Kidney (tissue), 14 donors: Measurements from ENCODE around the gene NSF. TPM values are rescaled to one million over a fixed set of nuclear protein-coding genes. Genes with fewer than 3 reads are reported as not detected.

Experiments
- DNase-seq, 5 donors: peaks; one replicate each; pipeline ENCODE4 v3.0.0-alpha.2; 2013 to 2020
- FAIRE-seq: peaks from 2 replicates; lab custom pipeline; 2012; peaks lifted over from hg19 to GRCh38; lab: Jason Lieb, UNC
- H3K27ac ChIP-seq, 2 donors: one replicate each; pipeline ENCODE4 v1.7.0; 2013; ENCODE audit warnings: low read depth in 2 of 2, low read length in 2 of 2, inconsistent platforms in 1 of 2
- H3K27me3 ChIP-seq: one replicate; pipeline ENCODE4 v1.7.1; 2013; ENCODE audit warnings: low read length, inconsistent platforms; ENCODE audit not compliant: control insufficient read depth, insufficient read depth
- H3K36me3 ChIP-seq, 3 donors: one replicate each; pipeline versions ENCODE4 v1.7.0 to v1.7.1; 2013; ENCODE audit warnings: low read length in 3 of 3, control low read depth in 1 of 3, inconsistent platforms in 1 of 3; ENCODE audit not compliant: insufficient read depth in 3 of 3, control insufficient read depth in 2 of 3
- H3K4me1 ChIP-seq, 3 donors: one replicate each; pipeline versions ENCODE4 v1.7.0 to v1.7.1; 2013; ENCODE audit warnings: low read length in 3 of 3, inconsistent platforms in 1 of 3, low read depth in 1 of 3; ENCODE audit not compliant: control insufficient read depth in 2 of 3, insufficient read depth in 2 of 3
- H3K4me3 ChIP-seq, 3 donors: one replicate each; pipeline versions ENCODE4 v1.7.0 to v1.8.1; 2013; ENCODE audit warnings: low read length in 3 of 3, control low read depth in 1 of 3, inconsistent platforms in 1 of 3
- H3K9ac ChIP-seq, 3 donors: one replicate each; pipeline versions ENCODE4 v1.7.0 to v1.7.1; 2013; ENCODE audit warnings: low read length in 3 of 3, control low read depth in 1 of 3, inconsistent platforms in 1 of 3
- H3K9me3 ChIP-seq, 3 donors: one replicate each; pipeline versions ENCODE4 v1.7.0 to v1.7.1; 2013; ENCODE audit warnings: low read length in 3 of 3, control low read depth in 1 of 3, inconsistent platforms in 1 of 3; ENCODE audit not compliant: control insufficient read depth in 2 of 3, insufficient read depth in 1 of 3
- intact Hi-C: fragments of 100-400 bp; cut with DNase I; formaldehyde crosslinking; loops from one replicate; pipeline ENCODE4 v1.11.1; 2022
- polyA plus RNA-seq: library from polyadenylated mRNA; stranded (reverse); fragments of 350-450 nt; fragmentation: Illumina TruSeq; extraction: RNeasy Lipid Tissue Mini Kit (QIAGEN cat#74804); gene quantifications from one replicate; pipeline ENCODE4 v1.2.3, GENCODE V29; 2014; ENCODE audit warnings: low read depth, low replicate concordance; ENCODE audit not compliant: insufficient read depth
- total RNA-seq: library from RNA; stranded (reverse); fragmentation: NEBNext Ultra II Directional; extraction: Animal tissue kit (Norgen Biotek cat#: 25700); gene quantifications from one replicate; pipeline ENCODE4 v1.2.1, GENCODE V29; 2021
- TF ChIP-seq, protein P1 (sequence below): IDR thresholded peaks from 3 replicates; pipeline ENCODE4 v1.5.1; 2012; ENCODE audit warnings: mild to moderate bottlenecking, moderate library complexity, borderline replicate concordance; ENCODE audit not compliant: insufficient read depth; ENCODE audit errors: extremely low read depth
- donor health status: control.
- donor health status: control.
- donor health status: control.
- donor health status: control.
- donor health status: control.
- donor health status: DM: yes; HTN: yes; CAD: no.
- donor health status: Normal renal cell carcinoma (clear cell type).

NSF gene
- total and polyA plus RNA-seq, 2 donors from 2014 or later = 14.2 to 52.4 TPM

DNA sequence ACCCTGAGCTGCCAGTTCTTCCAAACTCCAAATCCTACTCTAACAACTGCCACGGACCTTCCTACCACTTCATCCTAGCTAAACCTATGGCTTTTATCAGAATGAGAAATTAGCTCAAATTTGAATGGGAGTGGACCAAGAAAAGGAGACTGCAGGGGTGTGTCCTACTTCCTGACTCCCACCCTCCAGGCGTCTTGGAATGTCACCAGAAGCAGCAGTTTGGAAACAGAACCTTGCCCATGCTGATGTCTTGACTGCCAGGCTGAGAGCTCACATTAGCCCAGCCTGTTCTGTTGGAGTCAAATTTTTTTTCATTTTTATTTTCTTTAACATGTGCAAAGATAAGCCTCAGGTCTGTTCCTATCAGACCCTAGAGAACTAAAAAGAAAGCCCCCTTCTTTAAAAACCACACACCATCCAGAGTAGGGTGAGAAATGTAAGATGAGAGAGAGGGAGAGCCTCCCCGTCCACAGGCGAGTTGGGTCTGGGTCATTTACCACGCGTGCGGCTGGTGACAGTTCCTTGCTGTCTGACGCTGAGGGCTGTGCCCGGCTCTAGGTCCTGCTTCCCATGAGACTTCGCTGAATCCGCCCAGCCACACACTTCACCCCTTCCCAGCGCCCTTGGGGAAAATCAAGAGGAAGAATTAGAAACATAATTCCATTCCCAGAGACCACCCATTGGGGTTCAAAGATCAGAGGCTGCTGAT lies 173.7 kb downstream of the NSF start:
- H3K36me3 ChIP-seq = no peaks in the 10 kb centered on the region
- no peak overlapping the region for H3K9ac ChIP-seq
- intact Hi-C loops = no loop called here
- DNase-seq = no peak
- no peaks in the 10 kb centered on the region for H3K27me3 ChIP-seq
- H3K9me3 ChIP-seq = no peaks in the 10 kb centered on the region
- peaks cover 0 to 3% (median 0%) of the 10 kb centered on the region in 3 donors for H3K4me1 ChIP-seq
- H3K4me3 ChIP-seq = no peak overlapping the region
- TF ChIP-seq, protein P1, sequence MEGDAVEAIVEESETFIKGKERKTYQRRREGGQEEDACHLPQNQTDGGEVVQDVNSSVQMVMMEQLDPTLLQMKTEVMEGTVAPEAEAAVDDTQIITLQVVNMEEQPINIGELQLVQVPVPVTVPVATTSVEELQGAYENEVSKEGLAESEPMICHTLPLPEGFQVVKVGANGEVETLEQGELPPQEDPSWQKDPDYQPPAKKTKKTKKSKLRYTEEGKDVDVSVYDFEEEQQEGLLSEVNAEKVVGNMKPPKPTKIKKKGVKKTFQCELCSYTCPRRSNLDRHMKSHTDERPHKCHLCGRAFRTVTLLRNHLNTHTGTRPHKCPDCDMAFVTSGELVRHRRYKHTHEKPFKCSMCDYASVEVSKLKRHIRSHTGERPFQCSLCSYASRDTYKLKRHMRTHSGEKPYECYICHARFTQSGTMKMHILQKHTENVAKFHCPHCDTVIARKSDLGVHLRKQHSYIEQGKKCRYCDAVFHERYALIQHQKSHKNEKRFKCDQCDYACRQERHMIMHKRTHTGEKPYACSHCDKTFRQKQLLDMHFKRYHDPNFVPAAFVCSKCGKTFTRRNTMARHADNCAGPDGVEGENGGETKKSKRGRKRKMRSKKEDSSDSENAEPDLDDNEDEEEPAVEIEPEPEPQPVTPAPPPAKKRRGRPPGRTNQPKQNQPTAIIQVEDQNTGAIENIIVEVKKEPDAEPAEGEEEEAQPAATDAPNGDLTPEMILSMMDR = no peak
- FAIRE-seq = no peak
- no peak overlapping the region for H3K27ac ChIP-seq

DNA sequence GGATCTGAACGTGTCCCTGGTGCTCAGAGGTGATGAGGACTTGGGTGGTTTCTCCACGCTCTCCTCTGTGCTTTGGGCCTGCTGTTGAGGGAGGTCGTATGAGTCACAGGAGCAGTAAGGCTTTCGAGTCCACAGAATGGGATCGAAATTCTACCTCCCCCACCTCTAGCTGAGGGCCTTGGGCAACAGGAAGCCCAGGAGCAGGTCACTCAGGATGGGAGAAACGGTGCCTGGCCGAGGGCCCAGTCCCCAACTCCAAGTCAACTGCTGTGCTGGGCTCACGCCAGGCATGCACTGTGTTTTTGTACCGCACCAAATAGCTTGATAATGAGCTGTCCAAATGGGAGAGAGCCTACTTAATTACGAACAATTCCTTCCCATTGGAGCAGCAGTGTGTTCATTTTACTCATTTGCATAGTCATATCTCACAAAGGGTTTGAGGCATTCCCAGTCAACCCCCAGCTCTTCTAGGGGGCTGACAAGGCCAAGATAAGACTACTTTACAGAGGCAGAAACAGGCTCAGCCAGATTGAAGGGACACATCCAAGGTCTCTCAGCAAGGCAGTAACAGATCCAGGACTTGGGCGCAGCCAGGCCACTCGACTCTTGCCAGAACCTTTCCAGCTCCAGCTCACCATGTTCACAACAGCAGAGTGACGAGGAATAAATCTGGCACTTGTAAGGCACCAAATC lies 174.4 kb downstream of the NSF start:
- no peak overlapping the region for H3K27ac ChIP-seq
- intact Hi-C loops = no loop called here
- TF ChIP-seq, protein P1 = no peak
- no peak for FAIRE-seq
- no peaks in the 10 kb centered on the region for H3K36me3 ChIP-seq
- H3K4me3 ChIP-seq = no peak overlapping the region
- peak in 1 of 5 donors; percentile 81 for DNase-seq
- no peaks in the 10 kb centered on the region for H3K27me3 ChIP-seq
- H3K9ac ChIP-seq = no peak overlapping the region
- no peaks in the 10 kb centered on the region for H3K9me3 ChIP-seq
- peaks cover 0 to 8% (median 0%) of the 10 kb centered on the region in 3 donors for H3K4me1 ChIP-seq

DNA sequence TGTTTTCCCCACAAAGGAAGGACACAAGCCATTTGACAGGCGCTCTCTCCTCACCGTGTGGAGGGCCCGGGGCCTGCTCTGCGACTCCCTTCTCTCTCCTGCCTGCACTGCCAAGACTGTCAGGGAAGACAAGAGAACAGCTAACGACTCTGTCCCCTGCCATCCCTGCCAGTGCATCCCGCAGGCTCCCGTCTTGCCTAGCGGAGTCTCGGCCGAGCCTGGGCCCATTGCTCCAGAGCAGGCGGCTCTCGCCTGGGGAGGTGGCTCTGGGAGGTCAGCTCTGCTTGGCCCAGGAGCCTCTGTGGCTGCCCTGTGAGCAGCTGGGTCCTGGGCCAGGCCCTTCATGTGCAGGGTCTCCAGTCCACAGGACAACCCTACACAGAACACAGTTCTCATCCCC lies 175.0 kb downstream of the NSF start:
- H3K4me1 ChIP-seq = peaks cover 0 to 11% (median 0%) of the 10 kb centered on the region in 3 donors
- H3K4me3 ChIP-seq = no peak overlapping the region
- no peak overlapping the region for H3K9ac ChIP-seq
- no peaks in the 10 kb centered on the region for H3K27me3 ChIP-seq
- DNase-seq (peak in 1 of 5 donors; percentile 66), FAIRE-seq (no peak)
- H3K36me3 ChIP-seq = no peaks in the 10 kb centered on the region
- intact Hi-C loops = no loop called here
- H3K27ac ChIP-seq = no peak overlapping the region
- TF ChIP-seq, protein P1 = no peak
- H3K9me3 ChIP-seq = no peaks in the 10 kb centered on the region
